ENCODE measurements around the gene CALM3.
"Not testable (repeated sequence)": the region's sequence is repeated elsewhere in the genome, so short reads cannot be mapped to it uniquely, and the experiment has no call there.

Gene CALM3

DNA sequence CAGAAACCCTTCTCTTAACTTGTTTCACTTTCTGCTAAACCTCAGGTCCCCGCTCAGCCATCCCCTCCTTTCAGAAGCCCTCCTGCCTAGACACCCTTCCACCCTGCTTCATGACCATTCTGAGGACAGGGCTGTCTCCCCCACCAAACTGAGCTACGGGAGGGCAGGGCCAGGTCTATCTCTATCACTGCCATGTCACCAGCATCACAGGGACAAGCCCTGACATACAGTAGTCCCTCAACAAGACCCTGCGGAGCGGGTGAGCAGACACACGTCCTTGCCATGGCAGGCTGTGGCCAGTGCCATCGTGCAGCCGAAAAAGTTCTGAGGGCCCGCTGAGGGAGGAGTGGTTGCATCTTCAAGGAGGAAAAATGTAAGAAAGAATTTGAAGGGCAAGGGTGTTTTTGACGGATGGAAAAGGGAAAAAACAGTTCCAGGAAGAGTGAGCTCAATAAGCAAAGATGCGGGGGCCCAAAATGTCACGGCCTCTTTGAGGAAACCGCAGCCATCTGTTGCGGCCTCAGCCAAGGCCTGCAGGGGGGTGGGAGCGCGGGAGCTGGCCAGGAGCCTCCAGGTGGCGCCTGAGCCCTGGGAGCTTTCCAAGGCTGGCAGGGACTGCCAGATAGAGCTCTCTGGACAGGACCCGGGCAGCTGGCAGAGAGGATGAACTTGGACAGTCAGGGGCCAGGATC lies 15.6 kb downstream of the CALM3 start:
- peak; percentile 66 for DNase-seq

DNA sequence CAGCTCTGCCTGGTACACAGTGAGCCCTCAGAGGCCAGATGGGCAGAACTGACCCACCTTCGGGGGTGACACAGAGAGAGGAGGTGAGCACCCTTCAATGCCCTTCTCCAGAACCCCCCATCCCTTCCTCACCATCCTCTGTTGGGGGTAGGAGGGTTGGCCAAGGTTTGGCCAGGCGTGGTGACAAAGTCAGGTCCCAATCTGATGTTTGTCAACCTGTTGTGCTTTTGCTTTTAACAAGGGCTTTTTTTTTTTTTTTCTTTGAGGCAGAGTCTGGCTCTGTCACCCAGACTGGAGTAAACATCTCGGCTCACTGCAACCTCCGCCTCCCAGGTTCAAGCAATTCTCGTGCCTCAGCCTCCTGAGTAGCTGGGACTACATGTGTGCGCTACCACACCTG lies 16.5 kb downstream of the CALM3 start:
- no peak for DNase-seq

DNA sequence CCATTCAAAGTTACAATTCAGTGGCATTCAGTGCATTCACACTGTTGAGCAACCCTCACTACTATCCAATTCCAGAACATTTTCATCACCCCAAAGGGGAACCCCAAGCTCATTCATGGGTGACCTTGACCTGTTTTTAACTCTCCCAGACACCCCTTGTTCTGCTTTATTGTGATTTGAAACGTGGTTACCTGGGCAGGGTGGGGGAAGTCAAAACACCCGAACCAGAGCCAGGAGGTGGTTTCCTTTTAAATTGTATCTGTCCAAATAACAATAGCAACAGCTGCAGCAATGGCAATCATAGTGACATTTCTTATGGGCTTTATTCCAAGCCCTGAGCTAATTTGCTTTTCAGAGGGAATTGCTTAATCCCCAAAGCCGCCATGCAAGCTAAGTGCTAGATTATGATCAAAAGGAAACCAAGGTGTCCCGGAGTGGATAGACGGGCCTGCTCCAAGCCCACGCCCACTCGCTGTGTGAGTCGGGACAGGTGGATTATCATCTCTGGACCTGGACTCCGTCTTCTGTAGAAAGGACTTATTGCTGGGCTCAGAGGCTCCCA lies 17.6 kb downstream of the CALM3 start:
- DNase-seq: no peak

- no peak for DNase-seq
Measured at GRCh38 chr19:46620267-46620666, 19.1 kb downstream of the CALM3 start.

DNA sequence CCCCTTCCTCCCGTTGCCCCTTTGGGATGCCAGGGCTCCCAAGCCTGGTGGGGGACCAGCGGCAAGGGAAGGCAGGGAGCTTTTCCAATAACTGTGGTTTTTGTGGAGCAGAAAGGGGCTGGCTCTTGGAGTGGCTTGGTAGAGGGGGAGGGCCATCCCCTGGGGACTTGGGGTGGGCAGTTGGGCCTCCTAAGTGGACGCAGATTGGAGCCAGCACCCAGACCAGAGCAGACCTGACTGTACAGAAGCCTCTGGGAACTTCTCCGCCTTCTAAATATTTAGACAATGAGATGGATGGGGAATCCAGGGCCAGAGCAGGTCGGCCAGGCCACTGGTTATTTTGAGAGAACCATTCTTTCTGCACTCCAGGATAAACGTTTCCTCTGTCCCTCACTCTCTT lies 19.6 kb downstream of the CALM3 start:
- DNase-seq: no peak

GRCh38 chr19:46621191-46622117 lies 20.3 kb downstream of the CALM3 start:
- DNase-seq: peak; percentile 66

DNA sequence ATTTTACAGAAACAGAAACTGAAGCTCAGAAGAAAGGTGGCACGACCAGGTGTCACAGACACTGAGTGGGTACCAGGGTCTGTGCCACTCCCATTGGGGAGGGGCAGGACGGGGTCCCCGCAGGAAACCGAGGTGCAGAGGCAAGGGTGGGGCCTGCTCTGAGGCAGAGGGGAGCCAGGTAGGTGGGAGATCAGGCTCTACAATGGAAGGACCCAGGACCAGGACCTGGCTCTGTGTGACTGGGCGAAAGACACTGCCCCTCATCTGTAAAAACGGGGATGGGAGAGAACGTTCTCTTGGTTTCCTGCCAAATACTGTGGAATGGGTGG lies 21.0 kb downstream of the CALM3 start:
- no peak for DNase-seq

GRCh38 chr19:46623915-46624502 lies 22.9 kb downstream of the CALM3 start:
- no peak for DNase-seq

GRCh38 chr19:46624958-46625661 lies 24.0 kb downstream of the CALM3 start, which contains the start of gene PTGIR:
Gene PTGIR, minus strand, starts transcription at chr19:46625089. Its CDS starts 864 bp downstream, at chr19:46624225.
- DNase-seq: no peak

DNA sequence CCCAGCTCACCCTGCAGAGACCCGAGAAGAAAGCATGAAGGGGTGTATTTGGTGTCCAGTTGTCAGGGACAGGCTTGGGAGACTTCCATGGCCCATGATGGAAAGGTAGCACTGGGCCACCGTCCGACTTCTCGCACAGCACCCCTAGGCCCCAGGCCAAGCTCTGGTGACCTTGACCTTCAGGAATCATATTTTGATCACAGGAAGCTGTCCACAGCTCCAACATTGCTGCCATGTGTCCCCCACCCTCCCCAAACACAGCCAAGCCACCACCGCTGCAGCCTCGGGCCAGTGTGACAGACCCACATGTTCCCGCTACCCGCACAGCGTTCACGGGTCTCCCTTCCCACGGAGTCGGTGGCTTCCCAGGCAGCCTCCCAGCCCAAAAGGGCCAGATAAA lies 24.6 kb downstream of the CALM3 start:
- DNase-seq: no peak

GRCh38 chr19:46626446-46626845 lies 25.3 kb downstream of the CALM3 start:
- no peak for DNase-seq

DNA sequence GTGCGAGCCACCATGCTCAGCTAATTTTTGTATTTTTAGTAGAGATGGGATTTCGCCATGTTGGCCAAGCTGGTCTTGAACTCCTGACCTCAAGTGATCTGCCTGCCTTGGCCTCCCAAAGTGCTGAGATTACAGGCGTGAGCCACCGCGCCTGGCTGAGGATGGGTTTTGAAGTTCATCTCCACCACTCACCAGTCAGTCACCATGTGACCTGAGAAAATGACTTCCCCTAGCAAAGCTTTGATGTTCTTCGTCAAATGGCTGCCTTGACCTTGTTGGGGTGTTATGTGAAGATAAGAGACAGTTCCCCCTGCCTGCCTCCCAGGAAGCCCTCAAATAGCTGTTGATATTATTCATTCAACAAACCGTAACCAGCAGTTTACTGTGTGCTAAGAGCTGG lies 27.8 kb downstream of the CALM3 start:
- not testable (repeated sequence) for DNase-seq

GRCh38 chr19:46629546-46630025 lies 28.5 kb downstream of the CALM3 start:
- DNase-seq: no peak

DNA sequence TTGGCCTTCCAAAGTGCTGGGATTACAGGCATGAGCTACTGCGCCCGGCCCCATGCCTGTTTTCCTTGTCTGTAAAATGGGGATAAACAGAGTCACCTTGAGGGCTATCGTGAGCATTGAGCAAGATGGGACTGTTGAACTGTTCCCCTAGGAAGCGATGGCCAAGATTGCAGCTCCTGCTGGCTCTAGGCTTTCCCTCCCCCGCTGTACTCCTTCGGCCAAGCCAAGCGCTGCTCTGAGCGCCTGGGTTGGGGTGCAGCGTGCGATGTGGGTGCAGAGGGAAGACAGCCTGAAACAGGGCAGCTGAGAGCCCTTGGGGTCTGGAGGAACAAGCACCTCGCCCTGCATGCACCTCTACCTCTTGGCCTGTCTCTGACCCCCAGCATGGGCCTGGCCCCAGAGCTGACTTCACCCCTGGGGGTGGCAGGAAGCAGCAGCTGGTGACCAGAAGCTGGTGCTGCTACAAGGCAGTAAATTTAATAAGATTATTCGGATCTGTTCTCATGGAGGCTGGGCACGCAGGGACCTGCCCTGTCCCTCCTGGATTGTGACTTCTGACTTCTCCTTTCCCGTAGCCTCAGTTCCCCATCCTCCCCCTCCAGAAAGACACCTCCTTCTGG lies 29.6 kb downstream of the CALM3 start:
- DNase-seq: no peak

DNA sequence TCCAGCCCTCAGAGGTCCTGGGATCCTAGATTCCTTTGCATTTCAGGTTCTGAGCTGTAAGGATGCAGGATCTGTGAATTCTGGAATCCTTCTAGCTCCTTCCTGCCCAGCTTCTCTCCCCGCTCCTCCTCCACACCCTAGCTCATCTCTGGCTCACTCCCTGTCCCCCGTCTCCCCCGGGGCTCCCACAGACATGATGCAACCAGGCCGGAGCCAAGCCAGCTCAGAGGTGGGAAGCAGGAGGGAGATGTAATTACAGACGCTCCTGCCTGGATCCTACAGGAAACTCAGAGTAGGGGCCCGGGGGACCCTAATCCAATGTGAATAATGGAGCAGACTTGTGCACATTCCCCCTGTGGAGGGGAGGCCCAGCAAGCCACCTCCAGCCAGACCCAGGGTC lies 30.4 kb downstream of the CALM3 start:
- DNase-seq: no peak

DNA sequence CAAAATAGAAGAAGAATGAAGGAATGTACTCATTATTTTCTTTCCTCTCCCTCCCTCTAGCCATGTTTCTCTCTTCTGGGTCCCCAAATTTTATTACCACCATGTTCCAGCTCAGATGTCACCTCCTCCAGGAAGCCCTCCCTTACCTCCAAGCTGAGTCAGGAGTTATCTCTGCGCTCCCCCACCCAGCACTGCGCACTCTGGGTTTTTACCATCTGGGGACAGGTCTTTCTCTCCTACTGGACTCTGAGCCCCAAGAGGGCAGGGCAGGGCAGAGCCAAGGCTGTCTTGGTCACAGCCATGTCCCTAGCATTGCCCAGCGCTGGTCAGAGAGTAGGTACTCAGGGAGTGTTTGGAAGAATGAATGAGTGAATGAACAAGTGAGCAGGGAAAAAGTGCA lies 32.0 kb downstream of the CALM3 start:
- no peak for DNase-seq

GRCh38 chr19:46634045-46634655 lies 33.0 kb downstream of the CALM3 start:
- peak; percentile 61 for DNase-seq

- DNase-seq: peak; percentile 45
Measured at GRCh38 chr19:46634656-46635218, 33.6 kb downstream of the CALM3 start.

DNA sequence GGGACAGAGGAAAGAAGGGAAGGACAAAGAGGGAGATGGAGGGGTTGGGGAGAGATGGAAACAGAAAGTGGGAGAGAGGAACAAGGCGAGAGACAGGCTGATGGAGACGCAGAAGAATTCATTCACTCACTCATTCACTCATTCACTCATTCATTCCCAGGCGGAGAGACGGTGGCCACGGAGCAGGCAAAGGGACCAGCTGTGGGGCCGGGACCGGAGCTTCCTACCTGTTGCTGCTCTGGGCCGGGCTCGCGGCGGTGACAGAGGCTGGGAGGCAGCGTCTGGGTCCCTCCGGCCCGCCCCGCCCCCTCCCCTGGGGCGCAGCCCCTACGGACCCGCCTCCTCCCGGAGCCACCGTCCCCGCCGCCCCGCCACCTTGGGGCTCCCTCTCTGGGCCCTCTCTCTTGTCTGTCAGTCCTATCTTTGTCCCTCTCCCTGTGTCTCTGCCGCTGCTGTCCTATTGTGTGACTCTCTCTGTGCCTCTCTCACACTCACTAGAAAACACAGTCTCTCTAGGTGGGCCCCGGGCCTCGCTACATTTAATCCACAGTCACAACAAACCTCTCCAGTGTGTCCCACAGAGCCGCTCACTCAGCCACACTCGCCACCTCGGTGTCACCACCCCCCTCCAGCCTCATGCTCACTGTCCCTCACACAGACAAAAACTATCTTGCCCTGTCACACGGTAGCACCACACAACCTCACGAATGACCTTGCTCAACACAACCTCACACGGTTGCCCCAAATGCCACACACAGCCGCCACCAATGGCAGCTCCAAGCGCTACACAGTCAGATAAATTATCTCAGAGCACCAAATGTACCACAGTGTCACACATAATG lies 35.0 kb downstream of the CALM3 start, which contains the start of gene GNG8:
TSS of gene GNG8 (minus strand) at position 283 of the 842 bp plus-strand sequence. CDS start 1,520 bp downstream, outside the sequence.
- peak; percentile 40 for DNase-seq

DNA sequence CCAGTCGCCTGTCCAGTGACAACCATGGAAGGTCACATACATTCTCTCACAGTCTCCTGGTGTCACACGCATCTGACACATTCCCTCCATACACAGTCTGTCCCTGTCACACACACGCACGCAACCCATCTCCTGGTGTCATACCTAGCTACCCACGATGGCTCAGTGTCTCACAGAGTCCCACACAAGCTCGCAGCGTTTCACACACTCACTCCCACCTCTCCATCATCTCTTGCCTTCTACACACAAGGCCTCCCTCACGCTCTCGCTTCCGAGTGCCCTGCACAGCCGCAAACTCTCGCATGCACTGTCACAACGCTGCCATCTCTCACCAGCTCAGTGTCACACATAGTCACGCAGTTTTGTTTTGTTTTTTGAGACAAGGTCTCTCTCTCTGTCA lies 36.1 kb downstream of the CALM3 start:
- no peak for DNase-seq

Data from retina (tissue), 1 donor.